GM13977 (cell line): ENCODE results near the gene VCP.

Experiments
- DNase-seq: peaks from one replicate; pipeline ENCODE4 v3.0.0; 2012; ENCODE audit warnings: low spot score
- in situ Hi-C: fragments of 300-500 bp; cut with MboI; formaldehyde crosslinking; loops from one replicate; pipeline ENCODE4 v1.12.0; 2022; ENCODE audit warnings: low sequenced_read_pairs, low pct_unique_long_range_greater_than_20kb, mixed read lengths, inconsistent platforms; ENCODE audit not compliant: unreplicated experiment
- TF ChIP-seq, protein P1 (sequence below): IDR thresholded peaks from 2 replicates; pipeline ENCODE4 v1.5.1; 2012; ENCODE audit warnings: mild to moderate bottlenecking, control low read depth; ENCODE audit not compliant: insufficient read depth; ENCODE audit errors: extremely low read depth, missing control alignments

The VCP gene

DNA sequence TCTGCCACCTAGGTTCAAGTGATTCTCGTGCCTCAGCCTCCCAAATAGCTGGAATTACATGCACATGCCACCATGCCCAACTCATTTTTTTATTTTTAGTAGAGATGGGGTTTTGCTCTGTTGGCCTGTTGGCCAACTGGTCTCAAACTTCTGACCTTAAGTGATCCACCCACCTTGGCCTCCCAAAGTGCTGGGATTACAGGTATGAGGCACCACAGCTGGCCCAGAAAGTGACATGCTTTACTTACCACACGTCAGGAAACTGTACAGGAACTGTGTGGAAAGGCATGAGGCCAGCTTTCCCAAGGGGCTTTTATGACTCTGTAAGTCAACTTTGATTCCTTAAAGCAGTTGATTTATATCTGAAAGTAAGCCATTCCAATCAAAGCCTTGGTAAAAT lies 57.9 kb downstream of the VCP start:
- no peak for DNase-seq
- in situ Hi-C loops = no loop called here
- TF ChIP-seq, protein P1, sequence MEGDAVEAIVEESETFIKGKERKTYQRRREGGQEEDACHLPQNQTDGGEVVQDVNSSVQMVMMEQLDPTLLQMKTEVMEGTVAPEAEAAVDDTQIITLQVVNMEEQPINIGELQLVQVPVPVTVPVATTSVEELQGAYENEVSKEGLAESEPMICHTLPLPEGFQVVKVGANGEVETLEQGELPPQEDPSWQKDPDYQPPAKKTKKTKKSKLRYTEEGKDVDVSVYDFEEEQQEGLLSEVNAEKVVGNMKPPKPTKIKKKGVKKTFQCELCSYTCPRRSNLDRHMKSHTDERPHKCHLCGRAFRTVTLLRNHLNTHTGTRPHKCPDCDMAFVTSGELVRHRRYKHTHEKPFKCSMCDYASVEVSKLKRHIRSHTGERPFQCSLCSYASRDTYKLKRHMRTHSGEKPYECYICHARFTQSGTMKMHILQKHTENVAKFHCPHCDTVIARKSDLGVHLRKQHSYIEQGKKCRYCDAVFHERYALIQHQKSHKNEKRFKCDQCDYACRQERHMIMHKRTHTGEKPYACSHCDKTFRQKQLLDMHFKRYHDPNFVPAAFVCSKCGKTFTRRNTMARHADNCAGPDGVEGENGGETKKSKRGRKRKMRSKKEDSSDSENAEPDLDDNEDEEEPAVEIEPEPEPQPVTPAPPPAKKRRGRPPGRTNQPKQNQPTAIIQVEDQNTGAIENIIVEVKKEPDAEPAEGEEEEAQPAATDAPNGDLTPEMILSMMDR = no peak

DNA sequence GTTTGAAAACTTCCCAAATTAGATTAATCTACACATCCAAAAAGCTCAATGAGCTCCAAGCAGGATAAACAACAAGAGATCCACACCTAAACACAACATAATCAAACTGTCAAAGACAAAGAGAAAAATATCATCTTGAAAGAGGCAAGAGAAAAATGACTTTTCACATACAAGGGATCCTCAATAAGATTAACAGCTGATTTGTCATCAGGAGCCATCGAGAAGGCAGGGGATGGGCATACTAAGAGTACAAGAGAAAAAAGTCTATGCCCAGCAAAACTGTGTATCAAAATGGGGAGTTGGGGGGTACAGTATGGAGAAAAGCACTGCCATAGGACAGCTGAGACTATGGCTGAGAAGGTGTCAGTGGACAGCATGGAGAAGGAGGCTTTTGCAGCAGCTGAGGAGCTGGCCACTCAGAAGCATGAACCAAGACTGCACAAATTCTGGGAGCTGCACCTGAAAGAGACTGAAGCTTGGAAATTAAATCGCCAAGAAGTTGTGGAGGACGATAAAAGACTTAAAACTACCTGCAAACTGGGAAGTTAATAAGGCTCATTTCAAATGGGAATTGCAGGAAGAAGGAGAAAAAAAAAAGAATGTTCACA lies 62.0 kb downstream of the VCP start:
- no peak for DNase-seq
- in situ Hi-C loops = no loop called here
- TF ChIP-seq, protein P1 = no peak
